HCT116 (cell line): Measurements from ENCODE around the gene MRAS. TPM values are rescaled to one million over a fixed set of nuclear protein-coding genes. Genes with fewer than 3 reads are reported as not detected.

Experiments used
- ATAC-seq: fragments of 200-7000 bp; cut with Tn5 transposase; 2 replicates; pipeline ENCODE4 v1.9.1; 2020; ENCODE audit warnings: mild to moderate bottlenecking, moderate library complexity
- BruUV-seq: library from RNA; stranded (reverse); fragments of 400-500 nt; replicated peaks from 2 replicates; lab custom pipeline; 2021; lab: Mats Ljungman, UMichigan
- CTCF ChIA-PET: fragments of 300-600 bp; sonication (Branson Sonifier 250); formaldehyde crosslinking; loops from one replicate; lab custom pipeline; 2021; ENCODE audit warnings: antibody characterized with exemption; lab: Charles Lee
- POLR2A ChIA-PET: fragments of 300-600, 350-600 bp; sonication (Branson Sonifier 250); formaldehyde crosslinking; loops from one replicate; lab custom pipeline; 2021; ENCODE audit warnings: antibody characterized with exemption; lab: Charles Lee
- RAD21 ChIA-PET, 2 experiments: fragments of 300-600 bp; sonication (Branson Sonifier 250); formaldehyde crosslinking; loops; one replicate each; lab custom pipeline; 2023; ENCODE audit warnings: low total read pairs in 2 of 2; ENCODE audit not compliant: uncharacterized antibody in 2 of 2, unreplicated experiment in 2 of 2, low non-redundant PET in 1 of 2; lab: Charles Lee
- DNase-seq: peaks from one replicate; pipeline ENCODE4 v3.0.0-alpha.2; 2010; ENCODE audit warnings: low read depth, low spot score
- H2AFZ ChIP-seq: fragments of 200-600 bp; shearing (Covaris generic), sonication (generic); 2 replicates; pipeline ENCODE4 v1.6.1; 2017; ENCODE audit warnings: low read depth, mixed run types, mixed read lengths, antibody characterized with exemption, low read length; ENCODE audit not compliant: poor library complexity, severe bottlenecking
- H3K27ac ChIP-seq: 2 replicates; pipeline ENCODE4 v1.5.1; 2012; ENCODE audit warnings: low read depth, low read length
- H3K27me3 ChIP-seq: fragments of 200-600 bp; sonication (generic); 2 replicates; pipeline ENCODE4 v1.6.1; 2016; ENCODE audit warnings: mixed run types, low read length, mixed read lengths; ENCODE audit not compliant: insufficient read depth
- H3K36me3 ChIP-seq, 2 experiments: fragments of 200-500 bp in 1 of 2; fragments of 200-600 bp in 1 of 2; sonication (Bioruptor generic) in 1 of 2; sonication (generic) in 1 of 2; 2 replicates each; pipeline versions ENCODE4 v1.5.1 to v1.6.1; 2014 to 2016; ENCODE audit warnings: low read length in 2 of 2, inconsistent platforms in 1 of 2, mixed read lengths in 1 of 2, mixed run types in 1 of 2; ENCODE audit not compliant: insufficient read depth in 2 of 2, control insufficient read depth in 1 of 2
- H3K4me1 ChIP-seq, 2 experiments: fragments of 200-600 bp in 1 of 2; sonication (generic) in 1 of 2; 2 replicates each; pipeline versions ENCODE4 v1.5.1 to v1.6.1; 2012 to 2017; ENCODE audit warnings: low read length in 2 of 2, inconsistent platforms in 1 of 2, mild to moderate bottlenecking in 1 of 2, mixed read lengths in 1 of 2, mixed run types in 1 of 2, moderate library complexity in 1 of 2; ENCODE audit not compliant: insufficient read depth in 2 of 2, control insufficient read depth in 1 of 2
- H3K4me2 ChIP-seq: fragments of 200-600 bp; sonication (generic); 2 replicates; pipeline ENCODE4 v1.6.1; 2017; ENCODE audit warnings: mixed run types, low read length, mixed read lengths
- H3K4me3 ChIP-seq, 2 experiments: fragments of 200-600 bp in 1 of 2; sonication (generic) in 1 of 2; replicated peaks in 1 of 2; 2 replicates each; pipeline ENCODE4 v1.5.1; 2011 to 2016; ENCODE audit warnings: low read length in 2 of 2, control low read depth in 1 of 2, low read depth in 1 of 2, mild to moderate bottlenecking in 1 of 2, mixed read lengths in 1 of 2, mixed run types in 1 of 2
- H3K79me2 ChIP-seq: fragments of 200-600 bp; sonication (generic); 2 replicates; pipeline ENCODE4 v1.6.1; 2017; ENCODE audit warnings: mild to moderate bottlenecking, mixed run types, low read length, moderate library complexity, mixed read lengths; ENCODE audit not compliant: insufficient read depth
- H3K9ac ChIP-seq: fragments of 200-600 bp; sonication (generic); 2 replicates; pipeline ENCODE4 v1.6.1; 2016; ENCODE audit warnings: low read length, mixed read lengths
- H3K9me2 ChIP-seq: fragments of 200-600 bp; sonication (generic), shearing (Covaris generic); 2 replicates; pipeline ENCODE4 v1.6.1; 2017; ENCODE audit warnings: mixed run types, mild to moderate bottlenecking, moderate library complexity; ENCODE audit not compliant: insufficient read depth
- H3K9me3 ChIP-seq, 2 experiments: fragments of 200-500 bp in 1 of 2; fragments of 200-600 bp in 1 of 2; sonication (Bioruptor generic) in 1 of 2; sonication (generic) in 1 of 2; 2 replicates each; pipeline ENCODE4 v1.6.1; 2014 to 2017; ENCODE audit warnings: low read length in 2 of 2, mixed read lengths in 2 of 2, inconsistent platforms in 1 of 2, low read depth in 1 of 2, mild to moderate bottlenecking in 1 of 2, mixed run types in 1 of 2, moderate library complexity in 1 of 2; ENCODE audit not compliant: control insufficient read depth in 1 of 2, insufficient read depth in 1 of 2
- H4K20me1 ChIP-seq: fragments of 200-600 bp; sonication (generic), shearing (Covaris generic); 2 replicates; pipeline ENCODE4 v1.6.1; 2017; ENCODE audit warnings: mixed run types, mild to moderate bottlenecking, moderate library complexity; ENCODE audit not compliant: insufficient read depth
- ATF3 ChIP-seq: IDR thresholded peaks from 2 replicates; pipeline ENCODE4 v1.6.1; 2012
- CBX3 ChIP-seq: IDR thresholded peaks from 2 replicates; pipeline ENCODE4 v1.6.1; 2012; ENCODE audit warnings: low read depth
- CEBPB ChIP-seq: IDR thresholded peaks from 2 replicates; pipeline ENCODE4 v1.6.1; 2012; ENCODE audit warnings: low read depth
- CTCF ChIP-seq, 3 experiments: fragments of 200-600 bp in 1 of 3; sonication (generic) in 1 of 3; IDR thresholded peaks in 2 of 3; conservative IDR thresholded peaks in 1 of 3; 2 replicates each; pipeline ENCODE4 v1.5.1; 2012 to 2017; ENCODE audit warnings: low read depth in 2 of 3, low read length in 2 of 3, antibody characterized with exemption in 1 of 3, borderline replicate concordance in 1 of 3, control low read depth in 1 of 3, mild to moderate bottlenecking in 1 of 3, mixed read lengths in 1 of 3, mixed run types in 1 of 3, moderate library complexity in 1 of 3; ENCODE audit not compliant: insufficient read depth in 1 of 3
- EZH2 ChIP-seq: fragments of 200-600 bp; sonication (generic); IDR thresholded peaks from 2 replicates; pipeline ENCODE4 v1.6.1; 2017; ENCODE audit warnings: antibody characterized with exemption, mixed run types
- EZH2phosphoT487 ChIP-seq: fragments of 200-600 bp; IDR thresholded peaks from 2 replicates; pipeline ENCODE4 v1.6.1; 2018; ENCODE audit warnings: antibody characterized with exemption, borderline replicate concordance
- FOSL1 ChIP-seq: IDR thresholded peaks from 2 replicates; pipeline ENCODE4 v1.6.1; 2012; ENCODE audit warnings: low read depth
- MAX ChIP-seq: IDR thresholded peaks from 2 replicates; pipeline ENCODE4 v1.6.1; 2012
- POLR2AphosphoS5 ChIP-seq: IDR thresholded peaks from 2 replicates; pipeline ENCODE4 v1.6.1; 2011; ENCODE audit warnings: mild to moderate bottlenecking, low read depth, low read length, moderate library complexity
- RAD21 ChIP-seq: IDR thresholded peaks from 2 replicates; pipeline ENCODE4 v1.6.1; 2012; ENCODE audit warnings: low read depth, mild to moderate bottlenecking
- REST ChIP-seq: IDR thresholded peaks from 2 replicates; pipeline ENCODE4 v1.6.1; 2012; ENCODE audit warnings: low read depth
- SIN3A ChIP-seq: IDR thresholded peaks from 2 replicates; pipeline ENCODE4 v1.6.1; 2012; ENCODE audit warnings: low read depth
- SRF ChIP-seq: IDR thresholded peaks from 2 replicates; pipeline ENCODE4 v1.6.1; 2012; ENCODE audit warnings: low read depth
- TCF7L2 ChIP-seq: IDR thresholded peaks from 2 replicates; pipeline ENCODE4 v1.7.0; 2011; ENCODE audit warnings: borderline replicate concordance, inconsistent platforms; ENCODE audit not compliant: insufficient read depth, insufficient read length; ENCODE audit errors: extremely low read depth
- YY1 ChIP-seq: IDR thresholded peaks from 2 replicates; pipeline ENCODE4 v1.6.1; 2011; ENCODE audit warnings: low read length, low read depth, moderate library complexity, mild to moderate bottlenecking; ENCODE audit not compliant: insufficient replicate concordance; ENCODE audit errors: extremely low read depth
- ZBTB33 ChIP-seq: IDR thresholded peaks from 2 replicates; pipeline ENCODE4 v1.6.1; 2011; ENCODE audit warnings: mild to moderate bottlenecking, low read length, moderate library complexity; ENCODE audit not compliant: insufficient replicate concordance; ENCODE audit errors: extremely low read depth
- ZFX ChIP-seq: fragments of 450-650 bp; IDR thresholded peaks from 2 replicates; pipeline ENCODE4 v1.6.1; 2017
- intact Hi-C: fragments of 100-400 bp; cut with micrococcal nuclease; formaldehyde crosslinking; loops from 2 replicates; pipeline ENCODE4 v1.10.0; 2022
- total RNA-seq: library from RNA; stranded (reverse); gene quantifications from one replicate; pipeline ENCODE4 v1.2.1, GENCODE V29; 2021; ENCODE audit not compliant: unreplicated experiment

Gene MRAS
- total RNA-seq, 1 experiment from 2014 or later: 13.5 TPM

GRCh38 chr3:138307899-138308298 is 40.5 kb upstream of the MRAS start (continued):
- TF ChIP-seq REST (no peak), EZH2phosphoT487 (no peak), ZFX (no peak), ZBTB33 (no peak), TCF7L2 (no peak), ATF3 (no peak)

GRCh38 chr3:138308783-138309182 is 39.6 kb upstream of the MRAS start:
- no peak overlapping the region for H2AFZ ChIP-seq
- H3K79me2 ChIP-seq: no peaks in the 10 kb centered on the region
- H3K36me3 ChIP-seq: no peaks in the 10 kb centered on the region
- no peaks in the 10 kb centered on the region for H3K4me1 ChIP-seq
- H3K4me3 ChIP-seq: no peak overlapping the region
- no peak overlapping the region for H3K4me2 ChIP-seq
- no peak overlapping the region for H3K9ac ChIP-seq
- no peaks in the 10 kb centered on the region for H3K27me3 ChIP-seq
- no peaks in the 10 kb centered on the region for H4K20me1 ChIP-seq
- CTCF ChIA-PET: no interaction called here
- ATAC-seq (no peak), DNase-seq (no peak)
- RAD21 ChIA-PET: no interaction called here
- no TSS peak for BruUV-seq
- no peaks in the 10 kb centered on the region; the same call in 1 of the 2 replicates for H3K9me2 ChIP-seq
- intact Hi-C loops: no loop called here
- H3K9me3 ChIP-seq: no peaks in the 10 kb centered on the region
- POLR2A ChIA-PET: interaction anchor here (1.3 kb wide), 1 partner anchor 9 kb away, joined by 5 read pairs; no protein-coding TSS in a partner anchor
- no peak overlapping the region for H3K27ac ChIP-seq
- TF ChIP-seq SRF (no peak), ATF3 (no peak), FOSL1 (no peak), ZFX (no peak), SIN3A (no peak), YY1 (no peak), RAD21 (no peak), CEBPB (no peak), CTCF (IDR thresholded peaks at IDR 0.05 in 2 of 3, conservative IDR thresholded peaks at IDR 0.05 in 1 of 3; ENCODE audit: borderline replicate concordance in 1 of 3, insufficient read depth in 1 of 3, low read depth in 2 of 3, low read length in 2 of 3) (no peak), POLR2AphosphoS5 (no peak), TCF7L2 (no peak), MAX (no peak), CBX3 (no peak), EZH2 (no peak)
